Neural progenitor cell (in vitro differentiated cells): Measurements from ENCODE around the gene ADORA1.

ENCODE experiments used
- EZH2 ChIP-seq: fragments of 200-600 bp; sonication (generic); IDR thresholded peaks from 2 replicates; pipeline ENCODE4 v1.6.1; 2017; ENCODE audit warnings: antibody characterized with exemption, mild to moderate bottlenecking, moderate library complexity
- EZH2phosphoT487 ChIP-seq: fragments of 200-600 bp; sonication (generic); IDR thresholded peaks from 2 replicates; pipeline ENCODE4 v1.6.1; 2017; ENCODE audit warnings: antibody characterized with exemption
- TF ChIP-seq, protein P1 (sequence below): fragments of 200-600 bp; sonication (generic); IDR thresholded peaks from 2 replicates; pipeline ENCODE4 v1.5.1; 2017; ENCODE audit warnings: antibody characterized with exemption, mild to moderate bottlenecking

- TF ChIP-seq EZH2, result no peak
- TF ChIP-seq, protein P1, sequence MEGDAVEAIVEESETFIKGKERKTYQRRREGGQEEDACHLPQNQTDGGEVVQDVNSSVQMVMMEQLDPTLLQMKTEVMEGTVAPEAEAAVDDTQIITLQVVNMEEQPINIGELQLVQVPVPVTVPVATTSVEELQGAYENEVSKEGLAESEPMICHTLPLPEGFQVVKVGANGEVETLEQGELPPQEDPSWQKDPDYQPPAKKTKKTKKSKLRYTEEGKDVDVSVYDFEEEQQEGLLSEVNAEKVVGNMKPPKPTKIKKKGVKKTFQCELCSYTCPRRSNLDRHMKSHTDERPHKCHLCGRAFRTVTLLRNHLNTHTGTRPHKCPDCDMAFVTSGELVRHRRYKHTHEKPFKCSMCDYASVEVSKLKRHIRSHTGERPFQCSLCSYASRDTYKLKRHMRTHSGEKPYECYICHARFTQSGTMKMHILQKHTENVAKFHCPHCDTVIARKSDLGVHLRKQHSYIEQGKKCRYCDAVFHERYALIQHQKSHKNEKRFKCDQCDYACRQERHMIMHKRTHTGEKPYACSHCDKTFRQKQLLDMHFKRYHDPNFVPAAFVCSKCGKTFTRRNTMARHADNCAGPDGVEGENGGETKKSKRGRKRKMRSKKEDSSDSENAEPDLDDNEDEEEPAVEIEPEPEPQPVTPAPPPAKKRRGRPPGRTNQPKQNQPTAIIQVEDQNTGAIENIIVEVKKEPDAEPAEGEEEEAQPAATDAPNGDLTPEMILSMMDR, result no peak
- TF ChIP-seq EZH2phosphoT487, result no peak
These were observed 82.8 kb downstream of the ADORA1 start for GRCh38 chr1:203210350-203210749.
